Esophagus squamous epithelium (tissue), 5 donors: ENCODE data around the gene OPN5. TPM values are rescaled to one million over a fixed set of nuclear protein-coding genes. Genes with fewer than 3 reads are reported as not detected.

Source experiments
- DNase-seq: peaks from one replicate; lab custom pipeline; 2025; lab: John Stamatoyannopoulos, UW
- H3K27ac ChIP-seq, 4 donors: fragments of 200-600 bp; sonication (generic); one replicate each; pipeline ENCODE4 v1.5.1; 2016 to 2019; ENCODE audit warnings: mild to moderate bottlenecking in 1 of 4
- H3K27me3 ChIP-seq, 4 donors: fragments of 200-600 bp; sonication (generic); 1 replicate in 3 of 4; 2 replicates in 1 of 4; pipeline versions ENCODE4 v1.5.1 to v1.6.0; 2017 to 2021; ENCODE audit warnings: antibody characterized with exemption in 1 of 4
- H3K36me3 ChIP-seq, 3 donors: fragments of 200-600 bp; sonication (generic); one replicate each; pipeline ENCODE4 v1.5.1; 2016 to 2019
- H3K4me1 ChIP-seq, 3 donors: fragments of 200-600 bp; sonication (generic); one replicate each; pipeline ENCODE4 v1.5.1; 2017 to 2019
- H3K4me3 ChIP-seq, 4 donors: fragments of 200-600 bp; sonication (generic); 1 replicate in 3 of 4; 2 replicates in 1 of 4; pipeline ENCODE4 v1.5.1; 2016 to 2019; ENCODE audit warnings: mild to moderate bottlenecking in 2 of 4, moderate library complexity in 1 of 4
- H3K9me3 ChIP-seq, 3 donors: fragments of 200-600 bp; sonication (generic); one replicate each; pipeline ENCODE4 v1.5.1; 2016 to 2019
- CTCF ChIP-seq, 6 experiments: fragments of 450-650 bp in 4 of 6; fragments of 200-600 bp in 2 of 6; sonication (generic) in 2 of 6; IDR thresholded peaks; one replicate each; pipeline ENCODE4 v1.5.1; 2016 to 2019; ENCODE audit warnings: antibody characterized with exemption in 6 of 6, mild to moderate bottlenecking in 4 of 6, moderate library complexity in 4 of 6
- POLR2A ChIP-seq, 4 donors: fragments of 450-650 bp; IDR thresholded peaks; one replicate each; pipeline ENCODE4 v1.6.1; 2017; ENCODE audit warnings: antibody characterized with exemption in 4 of 4, mild to moderate bottlenecking in 4 of 4, moderate library complexity in 3 of 4
- WGBS, 2 donors: methylation state at CpG; one replicate each; pipeline ENCODE4 v1.1.5; 2018; 5-methylcytosine and 5-hydroxymethylcytosine counted together
- intact Hi-C: fragments of 100-400 bp; cut with DNase I; formaldehyde crosslinking; loops from one replicate; pipeline ENCODE4 v1.15.0; 2022
- total RNA-seq, 4 donors: library from RNA; depleted of rRNA; stranded (reverse); fragments of >200 nt; gene quantifications; one replicate each; pipeline ENCODE4 v1.1.0, GENCODE V29; 2016
- donor health status: DM: yes; HTN: yes; CAD: no.

The OPN5 gene
- total RNA-seq, 4 donors from 2014 or later, result not detected

- H3K27ac ChIP-seq, result no peak overlapping the region
- no peak overlapping the region for H3K4me3 ChIP-seq
- intact Hi-C loops, result no loop called here
- no peak for DNase-seq
- no peaks in the 10 kb centered on the region for H3K4me1 ChIP-seq
- no peaks in the 10 kb centered on the region for H3K27me3 ChIP-seq
- no peaks in the 10 kb centered on the region for H3K36me3 ChIP-seq
- no peaks in the 10 kb centered on the region for H3K9me3 ChIP-seq
- no peak for TF ChIP-seq CTCF (IDR thresholded peaks at IDR 0.05)
- no peak for TF ChIP-seq POLR2A (IDR thresholded peaks at IDR 0.05)
Observed at GRCh38 chr6:47836046-47836445, 54.2 kb downstream of the OPN5 start.

- H3K36me3 ChIP-seq, result no peaks in the 10 kb centered on the region
- H3K27ac ChIP-seq, result no peak overlapping the region
- H3K9me3 ChIP-seq, result no peaks in the 10 kb centered on the region
- no peaks in the 10 kb centered on the region for H3K4me1 ChIP-seq
- 100% methylated on average over 1 of the region's 1 CpG for WGBS, 2 donors
- no peak for DNase-seq
- TF ChIP-seq POLR2A (IDR thresholded peaks at IDR 0.05) (no peak), CTCF (IDR thresholded peaks at IDR 0.05) (no peak)
- H3K4me3 ChIP-seq, result no peak overlapping the region
- H3K27me3 ChIP-seq, result no peaks in the 10 kb centered on the region
- intact Hi-C loops, result no loop called here
Observed at GRCh38 chr6:47836639-47837038, 54.8 kb downstream of the OPN5 start.

DNA sequence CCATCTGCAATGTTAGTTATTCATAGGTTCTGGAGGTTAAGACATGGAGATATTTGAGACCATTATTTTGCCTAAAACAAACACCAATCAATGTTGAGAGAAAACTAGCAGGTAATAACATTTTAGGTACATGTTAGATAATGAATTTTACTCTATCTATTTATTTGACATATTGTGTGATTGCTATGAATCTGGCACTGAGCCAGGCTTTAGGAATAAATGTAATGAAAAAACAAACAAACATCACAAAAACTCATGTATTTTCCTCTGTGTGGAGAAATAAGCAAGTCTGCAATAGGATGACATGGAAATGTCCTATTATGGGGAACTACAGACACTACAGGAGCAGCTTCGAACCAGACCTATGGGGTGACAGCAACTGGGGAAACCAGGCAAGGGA lies 57.8 kb downstream of the OPN5 start:
- 76 to 80% methylated on average over 1 of the region's 1 CpG for WGBS, 2 donors

DNA sequence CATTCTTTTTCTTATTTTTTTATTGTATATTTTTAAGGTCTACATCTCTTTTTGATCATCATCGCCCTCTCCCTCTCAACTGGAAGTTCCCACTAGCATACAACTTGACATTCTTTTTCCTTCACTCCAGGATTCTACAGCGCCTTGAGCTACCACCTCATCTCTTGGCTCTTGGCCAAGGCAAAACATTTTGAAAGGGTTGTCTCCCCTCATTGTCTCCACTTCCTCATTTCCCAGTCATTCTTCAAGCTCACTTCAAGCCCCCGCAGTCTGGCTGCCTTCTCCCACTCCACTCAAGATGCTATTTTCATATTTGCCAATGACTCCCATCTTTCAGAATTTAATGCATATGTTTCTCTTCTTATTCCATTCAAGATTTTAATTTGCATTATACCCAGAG lies 63.0 kb downstream of the OPN5 start:
- intact Hi-C loops, result no loop called here
- no peak for DNase-seq
- Histone ChIP-seq H3K27me3 (no peaks in the 10 kb centered on the region), H3K27ac (no peak overlapping the region), H3K9me3 (no peaks in the 10 kb centered on the region), H3K4me3 (no peak overlapping the region), H3K36me3 (no peaks in the 10 kb centered on the region), H3K4me1 (no peaks in the 10 kb centered on the region)
- no peak for TF ChIP-seq POLR2A (IDR thresholded peaks at IDR 0.05)
- no peak for TF ChIP-seq CTCF (IDR thresholded peaks at IDR 0.05)
- 73 to 74% methylated on average over 3 of the region's 3 CpGs for WGBS, 2 donors

More for the DNA sequence above, 57.8 kb downstream of the OPN5 start:
- Histone ChIP-seq H3K4me1 (no peaks in the 10 kb centered on the region), H3K4me3 (no peak overlapping the region), H3K27ac (no peak overlapping the region), H3K27me3 (no peaks in the 10 kb centered on the region), H3K9me3 (no peaks in the 10 kb centered on the region), H3K36me3 (no peaks in the 10 kb centered on the region)
- intact Hi-C loops, result no loop called here
- TF ChIP-seq CTCF (IDR thresholded peaks at IDR 0.05), result no peak
- TF ChIP-seq POLR2A (IDR thresholded peaks at IDR 0.05), result no peak
- no peak for DNase-seq

DNA sequence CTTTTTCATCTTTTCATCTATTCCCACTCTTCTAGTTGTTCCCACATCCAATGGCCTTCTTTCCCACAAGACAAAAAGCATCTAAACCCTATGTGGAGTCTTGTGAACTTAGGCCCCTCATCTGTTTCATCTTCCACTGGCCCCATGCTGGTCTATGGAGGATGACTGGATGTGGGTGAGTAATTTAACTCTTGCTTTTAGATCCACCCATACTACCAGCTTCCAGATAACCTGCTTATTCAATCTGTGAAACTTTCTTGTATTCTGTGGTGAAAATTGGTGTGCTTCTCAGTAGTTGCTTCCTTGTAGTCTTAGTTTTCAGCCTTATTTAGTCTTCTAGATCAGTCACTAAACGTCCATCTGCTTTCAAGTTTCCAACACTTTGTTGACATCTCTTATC lies 64.9 kb downstream of the OPN5 start:
- DNase-seq, result no peak
- intact Hi-C loops, result no loop called here
- H3K36me3 ChIP-seq, result no peaks in the 10 kb centered on the region
- no peak overlapping the region for H3K27ac ChIP-seq
- no peak overlapping the region for H3K4me3 ChIP-seq
- H3K27me3 ChIP-seq, result no peaks in the 10 kb centered on the region
- no peaks in the 10 kb centered on the region for H3K9me3 ChIP-seq
- no peak for TF ChIP-seq POLR2A (IDR thresholded peaks at IDR 0.05)
- no peak for TF ChIP-seq CTCF (IDR thresholded peaks at IDR 0.05)
- WGBS, 2 donors, result 68 to 71% methylated on average over 1 of the region's 1 CpG
- H3K4me1 ChIP-seq, result no peaks in the 10 kb centered on the region
